DMS114 treated with DMSO at 0.1 percent for 48 hours (cell line): ENCODE results near the gene SLC6A12.

ENCODE experiments used
- DNase-seq: peaks from one replicate; lab custom pipeline; 2025; ENCODE audit not compliant: unreplicated experiment; lab: John Stamatoyannopoulos, UW

Gene SLC6A12

GRCh38 chr12:179131-179884 is 34.6 kb downstream of the SLC6A12 start:
- DNase-seq: no peak

- no peak for DNase-seq
These were observed 35.2 kb downstream of the SLC6A12 start for GRCh38 chr12:178829-179109.

- no peak for DNase-seq
These were observed 35.8 kb downstream of the SLC6A12 start for GRCh38 chr12:177980-178828.

GRCh38 chr12:177336-177979 is 36.5 kb downstream of the SLC6A12 start:
- DNase-seq: no peak

- DNase-seq: no peak
These were observed 37.4 kb downstream of the SLC6A12 start for GRCh38 chr12:176321-177181.

GRCh38 chr12:175759-176158 is 38.2 kb downstream of the SLC6A12 start:
- DNase-seq: no peak

GRCh38 chr12:175250-175649 is 38.7 kb downstream of the SLC6A12 start:
- DNase-seq: no peak

- DNase-seq: no peak
These were observed 39.4 kb downstream of the SLC6A12 start for GRCh38 chr12:174596-174995.

- no peak for DNase-seq
These were observed 39.8 kb downstream of the SLC6A12 start for GRCh38 chr12:174124-174523.

- DNase-seq: no peak
These were observed 41.2 kb downstream of the SLC6A12 start for GRCh38 chr12:172732-173161.

- DNase-seq: no peak
These were observed 41.9 kb downstream of the SLC6A12 start for GRCh38 chr12:171743-172676.

- no peak for DNase-seq
These were observed 42.7 kb downstream of the SLC6A12 start for GRCh38 chr12:171276-171675.

GRCh38 chr12:170371-171225 is 43.4 kb downstream of the SLC6A12 start:
- DNase-seq: no peak

- DNase-seq: no peak
These were observed 44.2 kb downstream of the SLC6A12 start for GRCh38 chr12:169528-170370.

GRCh38 chr12:168763-169525 is 45.0 kb downstream of the SLC6A12 start:
- DNase-seq: no peak

GRCh38 chr12:167959-168600 is 45.9 kb downstream of the SLC6A12 start:
- DNase-seq: no peak
